ENCODE results near the gene DGKA.

Gene DGKA

GRCh38 chr12:55931780-55932550, 1.0 kb downstream of the DGKA start:
- peak; percentile 75 for DNase-seq (ENCODE audit: low spot score)

GRCh38 chr12:55932551-55932910, 1.6 kb downstream of the DGKA start:
- DNase-seq (ENCODE audit: low spot score), result peak; percentile 33

DNA sequence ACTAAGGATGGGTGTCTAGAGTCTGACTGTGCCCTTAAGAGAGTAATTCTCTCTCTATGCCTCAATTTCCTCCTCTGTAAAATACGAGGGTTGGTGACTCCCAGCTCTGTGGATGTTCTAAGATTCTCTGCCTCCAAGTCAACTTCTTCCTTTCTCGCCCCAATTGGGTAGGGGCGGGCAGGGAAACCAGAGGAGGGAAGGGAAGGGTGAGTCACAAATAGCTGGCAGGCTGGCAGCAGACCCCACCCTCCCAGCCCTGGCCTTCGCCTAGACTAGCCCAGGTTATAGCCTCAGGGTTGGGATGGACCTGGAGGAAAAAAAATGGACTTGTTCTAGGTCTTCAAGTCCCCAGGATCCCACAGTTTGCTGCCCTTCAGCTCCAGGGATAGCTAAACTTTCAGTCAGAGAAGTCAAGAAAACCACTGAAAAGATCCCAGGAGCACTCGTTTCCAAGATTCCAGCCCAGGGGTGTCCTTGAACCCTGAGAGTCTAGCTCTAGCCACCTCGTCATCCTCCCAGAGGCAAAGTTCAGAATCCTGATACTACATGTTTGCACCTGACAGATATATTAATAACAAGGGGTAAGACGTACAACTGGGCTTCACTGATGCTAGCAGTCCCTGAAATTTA, 2.3 kb downstream of the DGKA start:
- DNase-seq (ENCODE audit: low spot score), result peak; percentile 40

DNA sequence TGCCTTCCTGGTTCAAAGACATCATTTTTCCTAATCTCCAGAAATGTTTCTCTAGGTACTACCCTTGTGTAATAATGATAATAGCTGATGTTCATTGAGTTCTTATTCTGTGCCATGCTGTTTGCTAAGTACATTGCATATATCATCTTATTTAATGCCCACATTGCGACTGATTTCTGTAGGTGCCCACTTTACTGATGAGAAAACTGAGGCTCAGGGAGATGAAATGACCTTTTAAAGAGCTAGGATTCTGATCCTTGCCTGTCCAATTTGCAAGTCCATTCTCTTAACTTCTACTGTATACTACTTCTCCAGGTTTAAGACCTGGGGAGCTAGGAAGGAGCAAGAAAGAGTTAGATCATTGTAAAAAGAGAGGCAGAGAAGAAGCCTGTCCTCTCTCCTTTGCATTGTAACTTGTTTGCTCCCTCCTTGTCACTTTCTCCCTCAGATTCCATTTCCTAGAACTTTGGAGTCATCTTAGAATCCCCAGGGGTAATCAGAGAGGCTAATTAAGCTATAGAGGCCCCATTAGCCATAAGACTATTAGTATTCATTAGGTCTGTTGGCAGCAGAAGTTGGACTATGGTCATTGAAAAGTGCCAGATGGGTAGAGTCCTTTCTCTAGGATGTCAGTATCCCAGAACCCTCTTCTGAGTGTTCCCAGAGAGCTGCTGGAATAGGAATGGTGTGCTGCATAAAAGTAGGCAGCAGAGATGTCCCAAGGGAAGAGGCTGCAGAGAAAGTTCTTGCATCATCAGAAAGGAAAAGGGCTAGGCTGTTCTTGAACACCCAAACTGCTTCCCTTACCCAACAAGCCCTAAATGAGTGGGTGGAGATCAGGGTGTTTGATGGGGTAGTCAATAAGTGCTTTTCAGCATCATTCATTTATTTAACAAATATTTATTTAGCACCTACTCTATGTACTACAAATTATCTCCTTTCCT, 3.1 kb downstream of the DGKA start:
- DNase-seq (ENCODE audit: low spot score), result no peak

DNA sequence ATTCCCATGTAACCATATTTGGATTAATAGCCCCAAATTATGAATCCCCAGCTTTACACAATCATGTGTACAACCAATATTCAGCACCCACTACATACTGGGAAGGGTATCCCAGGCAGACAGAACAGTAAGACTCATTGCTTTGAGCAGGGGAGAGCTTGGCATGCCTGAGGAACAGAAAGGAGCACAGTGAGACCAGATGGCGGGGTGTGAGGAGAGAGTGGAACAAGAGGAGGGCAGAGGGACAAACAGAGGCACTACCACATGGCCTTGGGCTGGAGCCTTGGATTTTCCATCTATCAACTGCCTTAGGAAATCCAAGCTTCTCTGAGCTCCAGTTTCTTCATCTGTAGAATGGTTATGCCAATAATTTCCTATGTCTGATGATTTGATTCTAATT, 3.8 kb downstream of the DGKA start:
- DNase-seq (ENCODE audit: low spot score), result no peak

GRCh38 chr12:55935738-55936151, 4.8 kb downstream of the DGKA start:
- peak; percentile 22 for DNase-seq (ENCODE audit: low spot score)

DNA sequence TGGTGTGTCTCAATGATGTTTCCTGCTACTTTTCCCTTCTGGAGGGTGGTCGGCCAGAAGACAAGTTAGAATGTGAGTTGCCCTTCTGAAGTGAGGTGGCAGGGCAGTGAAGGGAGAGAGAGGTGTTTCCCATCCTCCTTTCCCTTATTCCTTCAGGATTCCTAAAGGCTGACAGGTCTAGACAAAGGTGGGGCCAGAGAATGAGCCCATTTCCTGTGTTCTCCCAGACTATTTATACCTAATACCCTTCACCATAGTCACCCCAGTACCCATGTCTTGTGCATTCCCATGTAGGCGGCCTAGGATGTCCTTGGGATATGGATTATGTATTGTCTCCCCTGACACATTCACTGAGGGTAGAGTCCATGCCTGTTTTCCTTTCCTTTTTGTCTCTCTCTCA, 7.0 kb downstream of the DGKA start:
- DNase-seq (ENCODE audit: low spot score), result no peak

- DNase-seq (ENCODE audit: low spot score), result no peak
Observed at GRCh38 chr12:55938826-55939501, 8.0 kb downstream of the DGKA start.

- peak; percentile 89 for DNase-seq (ENCODE audit: low spot score)
Observed at GRCh38 chr12:55940065-55940732, 9.2 kb downstream of the DGKA start.

DNA sequence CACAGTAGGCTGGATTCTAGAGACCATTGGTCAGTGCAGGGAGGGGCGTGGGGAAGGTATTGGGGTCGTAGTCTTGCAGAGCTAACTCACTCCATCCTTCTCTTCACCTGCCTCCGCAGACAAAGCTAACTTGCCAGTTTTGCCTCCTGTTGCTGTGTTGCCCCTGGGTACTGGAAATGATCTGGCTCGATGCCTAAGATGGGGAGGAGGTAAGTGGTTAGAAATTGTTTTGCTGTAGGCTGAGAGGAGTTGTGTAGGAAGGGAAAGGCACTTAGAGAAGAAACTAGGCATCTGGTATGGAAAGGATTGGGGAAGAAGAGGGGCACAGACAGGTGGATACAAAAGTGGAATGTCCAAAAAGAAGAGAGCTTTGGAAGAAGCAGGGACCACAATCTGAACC, 11.1 kb downstream of the DGKA start:
- DNase-seq (ENCODE audit: low spot score), result no peak

GRCh38 chr12:55942577-55943136, 11.7 kb downstream of the DGKA start:
- DNase-seq (ENCODE audit: low spot score), result no peak

DNA sequence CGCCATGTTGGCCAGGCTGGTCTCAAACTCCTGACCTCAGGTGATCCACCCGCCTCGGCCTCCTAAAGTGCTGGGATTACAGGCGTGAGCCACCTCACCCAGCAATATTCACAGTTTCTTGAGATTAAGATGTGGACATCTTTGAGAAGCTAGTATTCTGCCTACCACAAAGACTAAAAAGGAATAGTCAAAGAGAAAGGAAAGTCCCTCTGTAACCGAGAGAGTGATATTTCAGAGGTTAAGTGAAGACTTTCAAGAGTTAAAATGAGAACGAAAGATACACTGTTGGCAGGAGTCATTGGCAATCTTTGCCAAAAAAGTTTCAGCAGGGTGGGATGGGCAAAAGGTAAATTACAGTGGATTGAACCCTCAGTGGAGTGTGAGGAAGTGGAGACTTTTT, 15.6 kb downstream of the DGKA start:
- DNase-seq (ENCODE audit: low spot score), result no peak

DNA sequence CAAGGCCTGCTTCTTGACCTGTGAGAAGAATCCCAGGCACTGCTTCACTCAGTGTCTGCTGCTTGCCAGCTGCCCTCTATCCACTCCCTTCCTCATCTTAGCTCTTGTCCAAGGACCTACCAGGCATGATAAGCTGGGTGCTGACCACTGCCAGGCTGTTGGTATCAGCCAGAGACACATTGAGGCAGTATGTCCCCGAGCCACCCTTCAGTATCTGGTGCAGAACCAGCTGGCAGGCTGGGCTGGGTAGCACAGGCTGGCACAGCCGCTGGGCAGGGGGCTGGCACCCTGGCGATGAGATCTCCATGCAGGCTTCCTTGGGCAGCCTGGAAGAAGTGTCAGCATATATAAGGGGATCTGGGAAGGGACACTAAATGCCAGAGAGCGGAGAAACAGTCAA, 24.4 kb downstream of the DGKA start:
- no peak for DNase-seq (ENCODE audit: low spot score)

DNA sequence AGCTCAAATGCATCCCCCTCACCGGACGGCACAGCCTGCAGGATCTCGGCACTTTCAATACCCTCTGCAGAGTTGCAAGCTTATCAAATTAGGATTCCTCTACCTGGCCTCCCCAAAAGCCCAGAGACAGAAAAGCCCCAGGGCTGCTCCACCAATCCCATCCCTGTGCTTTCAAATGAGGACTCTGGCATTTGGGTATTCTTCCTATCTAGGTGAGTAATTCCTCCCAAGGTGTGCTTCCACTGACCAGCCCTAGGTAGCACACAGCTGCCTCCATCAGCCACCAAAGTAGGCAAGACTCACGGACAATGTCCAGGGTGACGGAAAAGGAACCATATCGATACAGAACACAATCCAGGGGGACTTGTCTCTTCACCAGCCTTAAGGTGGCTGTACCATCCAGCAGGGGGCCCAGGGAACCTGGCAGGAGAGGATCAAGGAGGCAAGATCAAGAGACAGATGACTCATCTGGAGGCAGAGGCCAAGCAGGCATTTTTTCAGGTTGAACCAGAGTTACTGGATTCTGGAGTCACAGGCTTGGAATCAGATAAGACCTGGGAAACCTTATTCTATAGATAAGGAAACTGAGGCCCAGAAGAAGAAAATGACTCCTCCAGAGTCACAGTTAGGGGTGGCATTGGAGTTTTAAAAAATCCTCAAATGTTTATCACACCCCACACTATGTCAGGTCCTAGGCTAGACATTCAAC, 25.0 kb downstream of the DGKA start:
- peak; percentile 61 for DNase-seq (ENCODE audit: low spot score)

DNA sequence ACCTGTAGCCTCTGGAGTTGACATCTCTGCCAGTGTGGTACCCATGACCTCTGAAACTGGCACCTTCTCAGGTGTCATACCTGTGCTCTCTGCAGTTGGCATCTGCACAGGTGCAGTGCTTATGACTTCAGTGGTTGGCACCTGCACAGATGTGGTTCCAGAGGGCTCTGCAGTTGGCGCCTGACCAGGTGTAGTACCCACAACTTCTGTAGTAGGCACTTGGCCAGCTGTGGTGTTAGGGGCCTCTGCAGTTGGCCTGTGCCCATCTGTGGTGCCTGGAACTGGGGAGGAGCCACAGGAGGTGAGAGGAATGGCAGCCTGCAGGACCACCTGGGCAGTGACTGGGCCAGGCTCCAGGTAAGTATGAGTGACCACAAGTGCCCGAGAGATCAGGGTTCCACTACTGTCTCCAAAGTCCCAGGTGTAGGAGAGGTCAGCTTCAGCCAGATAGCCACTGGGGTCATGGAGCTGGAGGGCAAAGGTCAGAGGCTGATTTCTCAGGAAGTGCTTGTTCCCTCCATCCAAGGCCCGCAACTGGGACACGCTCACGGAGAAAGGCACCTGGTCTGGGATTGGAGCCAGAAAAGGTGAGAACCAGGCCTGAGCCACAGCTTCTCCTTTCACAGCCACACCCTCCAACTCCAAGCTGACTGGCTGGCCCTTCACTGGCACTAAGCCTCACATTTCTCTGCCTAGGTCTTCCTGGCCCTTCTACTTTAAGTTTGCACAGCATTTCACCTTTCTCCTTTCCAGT, 26.3 kb downstream of the DGKA start:
- no peak for DNase-seq (ENCODE audit: low spot score)

- DNase-seq (ENCODE audit: low spot score), result no peak
Observed at GRCh38 chr12:55963760-55964159, 32.8 kb downstream of the DGKA start.

- no peak for DNase-seq (ENCODE audit: low spot score)
Observed at GRCh38 chr12:55965240-55965639, 34.3 kb downstream of the DGKA start.

GRCh38 chr12:55965941-55966407, 35.0 kb downstream of the DGKA start, which contains the start of gene PMEL:
PMEL (minus strand) TSS chr12:55966042; CDS start chr12:55966011, 31 bp downstream.
- no peak for DNase-seq (ENCODE audit: low spot score)

- peak; percentile 93 for DNase-seq (ENCODE audit: low spot score)
Observed at GRCh38 chr12:55966408-55967281, 35.7 kb downstream of the DGKA start, which contains the start of gene CDK2. CDK2 (plus strand) TSS chr12:55966830; CDS start chr12:55967009, 179 bp downstream.
